Left forelimb (tissue), 1 donor: ENCODE results near the gene TMUB1.

Experiments
- DNase-seq: peaks from one replicate; pipeline ENCODE4 v3.0.0-alpha.2; 2018; ENCODE audit warnings: low spot score

Gene TMUB1

GRCh38 chr7:151103973-151104372 lies 20.7 kb upstream of the TMUB1 start:
- no peak for DNase-seq

- DNase-seq = no peak
These were observed 19.7 kb upstream of the TMUB1 start for GRCh38 chr7:151102991-151103390.

GRCh38 chr7:151101621-151102396 lies 18.5 kb upstream of the TMUB1 start:
- no peak for DNase-seq

- no peak for DNase-seq
These were observed 17.6 kb upstream of the TMUB1 start for GRCh38 chr7:151100921-151101320.

DNA sequence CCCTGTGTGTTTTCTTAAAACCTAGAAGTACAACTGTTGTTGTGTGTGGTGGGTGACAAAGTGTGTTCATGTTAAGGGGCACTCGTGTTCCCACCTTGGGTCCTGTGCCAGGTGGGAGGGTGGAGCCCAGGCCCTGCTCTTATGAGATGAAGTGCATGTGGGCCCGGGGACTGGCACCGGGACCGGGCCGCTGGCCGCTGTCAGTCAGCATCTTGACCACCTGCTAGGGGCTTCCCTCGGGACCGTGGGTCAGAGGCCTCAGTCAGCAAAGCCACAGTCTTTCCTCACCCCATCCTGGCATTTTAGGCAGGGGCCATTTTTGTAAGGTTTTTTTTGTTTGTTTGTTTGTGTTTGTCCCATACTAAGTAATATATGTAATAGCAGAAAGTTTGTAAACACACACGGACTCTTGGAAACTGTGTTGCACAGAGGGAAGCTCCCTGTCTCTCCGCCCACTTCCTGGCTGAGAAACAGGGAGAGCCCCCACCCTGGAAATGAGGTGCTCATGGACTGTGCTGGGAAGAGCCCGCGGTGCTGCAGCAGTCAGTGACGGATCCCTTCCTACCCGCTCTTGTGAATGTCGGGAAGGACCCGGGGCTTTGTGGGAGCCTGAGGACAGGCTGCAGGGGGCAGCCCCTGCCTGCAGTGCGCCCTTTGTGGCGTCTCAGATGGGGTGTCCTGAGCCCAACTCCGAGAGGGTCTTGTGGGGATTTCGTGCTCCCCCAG lies 16.4 kb upstream of the TMUB1 start:
- DNase-seq = no peak

- no peak for DNase-seq
These were observed 12.7 kb upstream of the TMUB1 start for GRCh38 chr7:151095828-151096475.

- DNase-seq = no peak
These were observed 12.0 kb upstream of the TMUB1 start for GRCh38 chr7:151095123-151095797.

GRCh38 chr7:151094675-151095074 lies 11.4 kb upstream of the TMUB1 start:
- DNase-seq = no peak

- no peak for DNase-seq
These were observed 10.5 kb upstream of the TMUB1 start for GRCh38 chr7:151093748-151094147.

GRCh38 chr7:151091988-151092387 lies 8.7 kb upstream of the TMUB1 start:
- DNase-seq = no peak

DNA sequence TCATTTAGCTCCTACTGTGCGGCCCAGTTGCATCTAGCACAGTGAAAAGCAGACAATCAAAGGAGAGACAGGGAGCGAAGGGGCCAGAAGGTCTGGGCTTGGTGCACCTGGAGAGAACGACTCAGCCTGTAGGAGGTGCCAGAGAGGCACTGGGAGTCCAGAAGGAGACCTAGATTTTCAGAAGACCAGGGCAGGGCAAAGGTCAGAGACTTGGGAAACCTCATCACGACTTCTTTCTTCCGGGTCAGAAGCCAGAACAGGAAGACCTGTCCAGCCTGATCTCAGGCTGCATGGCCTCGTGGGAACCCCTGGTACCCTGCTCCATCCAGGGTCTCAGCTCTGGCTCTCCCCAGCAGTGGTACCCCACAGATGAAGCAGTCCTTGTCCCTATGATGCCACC lies 8.1 kb upstream of the TMUB1 start:
- no peak for DNase-seq

GRCh38 chr7:151091003-151091402 lies 7.7 kb upstream of the TMUB1 start:
- no peak for DNase-seq

GRCh38 chr7:151089893-151090730 lies 6.8 kb upstream of the TMUB1 start:
- no peak for DNase-seq

GRCh38 chr7:151088856-151089699 lies 5.8 kb upstream of the TMUB1 start:
- no peak for DNase-seq

DNA sequence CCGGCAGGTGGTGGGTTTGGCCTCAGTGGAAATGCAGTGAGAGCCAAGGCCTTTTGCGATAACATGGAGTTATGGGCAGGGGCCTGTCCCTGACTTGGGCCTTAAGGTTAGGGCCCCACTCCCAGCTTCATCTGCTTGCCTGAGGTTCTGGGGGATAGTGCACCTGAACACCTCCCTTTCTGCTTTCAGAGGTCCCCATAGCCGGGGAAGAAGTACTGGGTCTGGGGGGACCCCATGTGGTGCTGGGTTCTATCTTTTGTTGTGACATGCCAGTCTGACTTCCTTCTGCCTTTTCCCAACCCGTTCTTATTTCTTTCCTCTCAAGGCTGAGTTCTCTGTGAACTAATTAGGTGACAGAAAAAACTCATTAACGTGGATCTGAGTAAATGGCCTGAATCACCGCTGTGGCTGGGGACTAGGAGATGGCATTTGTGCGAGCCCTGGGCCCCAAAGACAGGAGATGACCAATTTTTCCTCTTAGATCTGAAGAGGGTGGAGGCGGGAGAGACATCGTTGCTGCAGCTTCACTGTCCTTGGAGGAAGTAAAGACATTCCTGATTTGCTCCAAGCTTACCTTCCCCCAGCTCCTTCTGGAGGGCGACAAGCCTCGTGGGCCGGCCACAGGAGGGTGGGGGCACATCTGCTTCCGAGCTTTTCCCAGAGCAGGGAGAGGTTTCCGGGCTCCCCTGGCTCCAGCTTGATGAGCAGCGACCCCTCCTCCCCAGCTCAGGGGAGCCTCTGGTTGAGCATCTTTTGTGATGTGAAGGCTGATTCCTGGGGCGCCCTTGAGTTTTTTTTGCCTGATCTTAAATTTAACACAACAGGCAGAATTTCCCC lies 4.9 kb upstream of the TMUB1 start:
- DNase-seq = no peak

- DNase-seq = no peak
These were observed 4.1 kb upstream of the TMUB1 start for GRCh38 chr7:151087245-151088018.

GRCh38 chr7:151086802-151087244 lies 3.5 kb upstream of the TMUB1 start:
- DNase-seq = no peak

DNA sequence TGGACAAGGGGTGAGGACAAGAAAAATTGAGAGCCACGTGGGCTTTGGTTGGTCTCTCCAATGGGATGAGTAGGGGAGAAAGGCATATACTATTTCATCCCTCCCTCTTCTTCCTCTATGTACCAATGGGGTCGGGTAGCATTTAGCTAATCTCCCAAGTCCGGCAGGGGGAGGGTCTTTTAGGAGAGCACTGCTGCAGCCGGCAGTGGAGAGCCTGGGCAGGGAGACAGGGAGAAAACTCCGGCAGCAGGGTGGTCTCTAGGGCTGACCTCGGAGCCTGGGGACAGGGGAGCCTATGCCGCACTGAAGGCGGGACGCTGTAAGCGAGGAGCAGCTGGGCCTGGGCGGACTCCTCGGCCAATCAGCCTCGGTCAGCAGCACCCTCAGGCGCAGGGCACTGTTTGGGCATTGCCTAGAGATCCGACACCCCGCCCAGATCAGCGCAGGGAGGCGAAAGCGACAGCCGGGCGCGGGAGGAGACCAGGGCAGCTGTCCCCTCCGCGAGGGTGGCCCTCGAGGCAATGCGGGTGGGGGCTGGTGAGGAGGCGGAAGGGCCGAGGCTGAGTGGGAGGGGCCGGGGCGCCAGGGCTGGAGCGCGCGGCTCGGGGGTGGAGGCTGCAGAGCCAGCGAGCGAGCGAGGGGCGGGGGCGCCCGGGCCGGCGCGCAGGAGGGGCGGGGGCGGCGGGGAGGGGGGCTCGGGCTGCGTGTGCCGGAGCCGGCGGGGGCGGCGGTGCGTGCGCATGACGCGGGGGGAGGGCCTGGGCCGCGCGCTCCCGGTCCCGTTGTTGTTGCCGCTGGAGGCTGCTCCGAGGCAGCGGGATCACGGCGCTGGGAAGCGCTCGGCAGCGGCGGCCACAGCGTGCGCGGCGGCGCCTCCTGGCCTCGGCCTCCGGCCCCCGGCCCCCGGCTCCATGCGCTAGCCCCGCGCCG lies 2.7 kb upstream of the TMUB1 start, which contains the start of gene AGAP3:
AGAP3 (plus strand) TSS at position 785 of the 930 bp plus-strand sequence. CDS start 267 bp downstream, outside the sequence.
- peak; percentile 92 for DNase-seq
